C4-2B (cell line): ENCODE results near the gene FUBP3.

Experiments used
- H3K27ac ChIP-seq: fragments of 450-650 bp; 2 replicates; pipeline ENCODE4 v1.5.1; 2017
- CTCF ChIP-seq: fragments of 450-650 bp; conservative IDR thresholded peaks from 2 replicates; pipeline ENCODE4 v1.5.1; 2017; ENCODE audit warnings: mild to moderate bottlenecking
- ZFX ChIP-seq: fragments of 450-650 bp; IDR thresholded peaks from 2 replicates; pipeline ENCODE4 v1.6.1; 2017

FUBP3 gene

GRCh38 chr9:130664251-130665028 is 85.1 kb downstream of the FUBP3 start, which contains the start of gene PRDM12:
Gene PRDM12, plus strand, starts transcription at chr9:130664594. Its CDS starts 60 bp downstream, at chr9:130664654.
- H3K27ac ChIP-seq = no peak within 1 kb of the TSS
- TF ChIP-seq ZFX (no peak), CTCF (no peak)

GRCh38 chr9:130665029-130665430 is 85.7 kb downstream of the FUBP3 start:
- no peak for TF ChIP-seq ZFX
- no peak for TF ChIP-seq CTCF
- no peak overlapping the region for H3K27ac ChIP-seq

GRCh38 chr9:130665431-130666392 is 86.3 kb downstream of the FUBP3 start:
- TF ChIP-seq ZFX (no peak), CTCF (no peak)
- H3K27ac ChIP-seq = no peak overlapping the region

GRCh38 chr9:130666393-130667119 is 87.2 kb downstream of the FUBP3 start:
- no peak overlapping the region for H3K27ac ChIP-seq
- TF ChIP-seq CTCF = no peak
- TF ChIP-seq ZFX = no peak

- no peak for TF ChIP-seq ZFX
- TF ChIP-seq CTCF = no peak
Measured at GRCh38 chr9:130667120-130667435, 87.7 kb downstream of the FUBP3 start.

GRCh38 chr9:130668196-130668595 is 88.8 kb downstream of the FUBP3 start:
- TF ChIP-seq CTCF (no peak), ZFX (no peak)
- no peak overlapping the region for H3K27ac ChIP-seq

More at GRCh38 chr9:130667120-130667435, 87.7 kb downstream of the FUBP3 start:
- no peak overlapping the region for H3K27ac ChIP-seq
